Stimulated activated CD8-positive, alpha-beta memory T cell treated with anti-CD3 and anti-CD28 coated beads, Interleukin-2, amount 100 ng/mL, for 1 hour (primary cell): Measurements from ENCODE around the gene NTN3.
A peak's percentile ranks its signal among the peaks of the same experiment; 100 is the strongest.

Experiments
- DNase-seq, 2 donors: peaks; one replicate each; pipeline ENCODE4 v3.0.0-alpha.2; 2020; ENCODE audit warnings: low read depth in 2 of 2

Gene NTN3

GRCh38 chr16:2466667-2467527 is 4.2 kb upstream of the NTN3 start:
- DNase-seq, result no peak

- no peak for DNase-seq
Measured at GRCh38 chr16:2467528-2468232, 3.4 kb upstream of the NTN3 start.

GRCh38 chr16:2468233-2468724 is 2.8 kb upstream of the NTN3 start:
- DNase-seq, result no peak

GRCh38 chr16:2468725-2469398 is 2.2 kb upstream of the NTN3 start:
- no peak for DNase-seq

DNA sequence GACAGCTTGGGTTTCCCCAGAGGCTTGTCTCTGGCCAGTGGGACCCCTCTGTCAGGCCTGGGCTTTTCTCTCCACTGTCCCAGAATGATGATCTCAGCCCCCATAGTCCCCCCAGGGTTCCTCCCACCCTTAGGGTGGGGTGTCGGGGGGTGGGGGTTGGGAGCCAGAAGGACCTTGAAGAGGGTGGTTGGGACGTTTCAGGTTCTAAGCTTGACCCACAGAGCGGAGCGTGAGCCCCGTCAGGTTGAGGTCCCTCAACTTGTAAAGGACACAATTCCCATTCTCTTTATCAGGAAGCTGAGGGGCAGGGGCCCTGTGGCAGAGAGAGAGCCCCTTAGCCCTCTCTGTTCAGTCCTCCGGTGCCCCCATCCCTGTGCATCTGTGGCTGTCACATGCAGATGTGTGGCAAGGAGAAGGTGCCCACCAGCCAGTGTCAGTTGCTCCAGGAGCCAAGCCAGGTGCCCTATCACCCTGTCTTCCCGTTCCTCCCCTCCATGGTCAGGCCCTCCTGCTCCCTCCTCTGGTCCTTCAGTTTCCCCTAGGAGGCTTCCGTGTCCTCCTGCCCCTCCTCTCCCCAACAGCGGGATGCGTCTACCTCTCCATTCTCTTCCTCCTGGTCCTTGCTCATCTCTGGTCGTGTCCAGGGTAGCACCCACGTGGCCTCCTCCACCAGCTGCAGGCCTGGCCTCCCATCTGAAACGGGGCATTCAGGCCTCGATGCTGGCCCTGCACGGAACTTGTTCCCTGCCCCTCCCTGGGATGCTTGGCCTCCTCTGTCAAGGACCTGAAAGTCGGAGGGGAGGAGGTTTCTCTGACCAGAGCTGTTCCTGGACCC is 1.5 kb upstream of the NTN3 start:
- no peak for DNase-seq

GRCh38 chr16:2470234-2470601 is 879 bp upstream of the NTN3 start:
- no peak for DNase-seq

GRCh38 chr16:2470603-2471015 is 488 bp upstream of the NTN3 start:
- no peak for DNase-seq

- no peak for DNase-seq
Measured at GRCh38 chr16:2471653-2472487, 773 bp downstream of the NTN3 start.

DNA sequence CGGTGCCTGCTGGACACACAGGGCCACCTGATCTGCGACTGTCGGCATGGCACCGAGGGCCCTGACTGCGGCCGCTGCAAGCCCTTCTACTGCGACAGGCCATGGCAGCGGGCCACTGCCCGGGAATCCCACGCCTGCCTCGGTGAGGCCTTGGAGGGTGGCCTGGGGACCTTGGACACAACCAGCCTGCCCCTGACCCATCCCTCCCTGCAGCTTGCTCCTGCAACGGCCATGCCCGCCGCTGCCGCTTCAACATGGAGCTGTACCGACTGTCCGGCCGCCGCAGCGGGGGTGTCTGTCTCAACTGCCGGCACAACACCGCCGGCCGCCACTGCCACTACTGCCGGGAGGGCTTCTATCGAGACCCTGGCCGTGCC is 1.4 kb downstream of the NTN3 start:
- no peak for DNase-seq

GRCh38 chr16:2472885-2473445 is 1.9 kb downstream of the NTN3 start:
- no peak for DNase-seq

DNA sequence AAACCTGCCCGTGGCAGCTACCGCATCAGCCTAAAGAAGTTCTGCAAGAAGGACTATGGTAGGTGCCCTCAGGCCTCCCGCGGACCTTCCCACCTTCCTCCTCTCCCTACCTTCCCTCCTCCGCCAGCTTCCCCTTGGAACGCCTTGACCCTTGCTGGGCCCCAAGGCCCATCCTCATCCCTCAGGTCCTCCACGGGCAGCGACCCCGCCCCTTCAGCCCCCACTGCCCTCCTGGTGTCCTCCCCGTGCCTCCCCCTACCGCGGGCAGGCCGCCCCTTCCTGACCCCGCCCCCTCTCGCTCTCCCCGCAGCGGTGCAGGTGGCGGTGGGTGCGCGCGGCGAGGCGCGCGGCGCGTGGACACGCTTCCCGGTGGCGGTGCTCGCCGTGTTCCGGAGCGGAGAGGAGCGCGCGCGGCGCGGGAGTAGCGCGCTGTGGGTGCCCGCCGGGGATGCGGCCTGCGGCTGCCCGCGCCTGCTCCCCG is 2.4 kb downstream of the NTN3 start:
- no peak for DNase-seq

- DNase-seq, result peak; percentile 34 to 40
Measured at GRCh38 chr16:2473999-2474876, 3.1 kb downstream of the NTN3 start.

DNA sequence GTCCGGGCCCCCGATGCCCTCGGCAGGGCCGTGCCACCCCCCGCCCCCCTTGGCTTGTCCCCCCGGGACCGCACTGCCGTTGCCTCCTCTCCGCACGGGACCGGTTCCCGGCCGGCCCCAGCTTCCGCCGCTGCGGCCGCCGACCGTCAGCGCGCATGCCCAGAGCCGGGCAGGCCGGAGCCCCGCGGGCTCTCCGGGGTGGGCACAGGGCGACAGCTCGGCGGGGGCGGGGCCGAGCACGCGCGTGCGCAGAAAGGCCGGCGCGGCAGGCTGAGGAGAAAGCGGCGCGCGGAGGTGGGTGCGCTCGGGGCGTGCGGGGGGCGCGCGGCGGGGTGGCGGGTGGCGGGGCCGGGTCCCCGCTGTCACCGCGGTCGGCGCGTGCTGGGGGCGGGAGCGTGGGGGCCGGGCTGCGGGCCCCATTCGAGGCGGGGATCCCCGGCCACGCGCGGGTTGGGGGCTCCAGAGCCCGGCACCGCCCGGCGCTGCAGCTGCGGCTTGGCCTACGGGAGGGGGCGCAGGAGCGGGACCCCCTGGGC is 3.8 kb downstream of the NTN3 start, which contains the start of gene TBC1D24:
TBC1D24 (plus strand) TSS at position 251 of the 536 bp plus-strand sequence. CDS start 21,022 bp downstream, outside the sequence.
- peak; percentile 60 to 72 for DNase-seq

DNA sequence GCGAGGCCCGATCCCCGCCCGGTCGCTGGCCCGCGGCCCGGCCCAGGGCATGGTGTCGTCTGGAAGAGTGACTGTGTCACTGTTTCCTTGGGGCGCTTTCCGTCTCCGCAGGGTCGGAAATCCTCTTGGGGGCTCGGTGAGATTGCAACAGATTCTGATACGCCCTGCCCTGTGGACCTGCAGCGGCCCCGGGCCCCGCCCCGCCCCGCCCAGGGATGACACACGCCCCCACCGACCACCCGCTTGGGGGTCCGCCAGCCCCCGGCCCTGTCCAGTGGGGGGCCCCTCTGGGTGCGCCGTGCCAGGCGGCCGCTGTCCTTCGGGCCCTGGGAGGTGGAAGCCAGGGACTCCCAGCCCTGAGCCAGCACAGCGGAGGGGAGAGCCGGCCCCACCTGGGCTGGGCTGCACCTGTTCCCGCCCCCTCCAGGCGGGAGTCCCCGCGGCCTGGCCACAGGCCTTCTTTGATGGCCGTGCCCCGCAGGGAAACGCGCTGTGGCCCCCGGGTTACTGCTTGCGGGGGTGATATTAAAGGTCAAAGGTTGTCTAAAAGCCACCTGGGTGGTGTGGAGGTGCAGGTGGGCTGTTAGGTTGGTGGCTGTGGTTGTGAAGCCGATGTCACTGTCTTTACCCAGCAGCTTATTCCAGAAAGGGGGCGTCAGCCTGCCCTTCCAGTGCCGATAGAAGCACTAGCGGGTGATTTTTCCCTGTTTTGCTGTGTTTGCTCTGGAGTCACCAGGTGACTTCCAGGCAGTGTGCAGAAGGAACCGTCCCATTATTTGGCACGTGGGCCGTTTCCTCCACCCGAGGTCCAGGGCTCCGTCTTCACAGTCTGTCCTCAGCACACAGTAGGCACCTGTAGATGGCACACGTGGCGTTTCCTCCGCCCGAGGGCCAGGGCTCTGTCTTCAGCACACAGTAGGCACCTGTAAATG is 4.6 kb downstream of the NTN3 start:
- peak; percentile 16 to 30 for DNase-seq

DNA sequence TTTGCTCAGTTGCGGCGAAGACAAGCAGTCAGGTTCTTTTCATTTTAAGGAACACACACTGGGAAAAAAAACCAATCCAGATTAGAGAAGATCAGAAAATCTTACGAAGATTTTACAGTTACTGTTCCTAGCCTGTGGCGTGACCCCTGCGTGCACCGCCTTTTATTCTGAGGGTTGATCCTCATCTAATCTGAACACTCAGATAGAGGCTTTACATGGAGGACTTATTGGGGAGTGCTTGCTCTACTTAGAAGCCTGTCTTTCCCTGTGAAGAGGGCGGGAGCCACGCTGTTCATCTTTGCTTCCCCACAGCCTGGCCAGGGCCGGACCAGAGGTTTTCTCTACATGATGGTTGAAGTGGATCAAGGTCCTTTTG is 5.2 kb downstream of the NTN3 start:
- DNase-seq, result no peak

DNA sequence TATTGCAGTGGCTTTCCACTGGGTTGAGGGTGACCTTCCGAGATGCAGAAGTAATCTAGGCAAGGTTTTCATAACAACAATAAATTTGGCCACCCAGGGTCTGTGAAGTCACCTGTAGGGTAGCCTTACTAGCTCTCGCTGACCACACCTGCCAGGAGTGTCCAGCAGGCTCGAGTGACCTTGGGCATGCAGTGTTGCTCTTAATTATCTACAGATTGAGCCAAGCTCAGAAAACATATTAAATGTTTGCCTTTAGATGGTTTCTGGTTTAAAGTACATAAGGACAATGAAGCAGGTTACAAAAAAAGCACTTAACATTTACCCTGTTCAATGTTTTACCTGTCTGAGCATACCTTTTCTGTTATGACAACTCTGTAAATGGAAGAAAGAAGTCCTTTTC is 5.6 kb downstream of the NTN3 start:
- no peak for DNase-seq

DNA sequence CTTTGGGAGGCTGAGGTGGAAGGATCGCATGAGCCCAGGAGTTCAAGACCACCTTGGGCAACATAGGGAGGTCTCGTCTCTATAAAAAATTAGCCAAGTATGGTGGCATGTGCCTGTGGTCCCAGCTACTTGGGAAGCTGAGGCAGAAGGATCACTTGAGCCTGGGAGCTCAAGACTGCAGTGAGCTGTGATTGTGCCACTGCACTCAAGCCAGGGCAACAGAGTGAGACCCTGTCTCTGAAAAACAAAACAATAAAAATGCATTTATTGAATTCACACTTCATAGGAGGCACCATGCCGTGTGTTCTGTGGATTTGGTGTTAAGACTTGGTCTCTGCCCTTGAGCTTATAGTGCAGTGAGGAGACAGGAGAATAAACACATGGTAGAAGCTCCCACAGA is 6.2 kb downstream of the NTN3 start:
- no peak for DNase-seq

DNA sequence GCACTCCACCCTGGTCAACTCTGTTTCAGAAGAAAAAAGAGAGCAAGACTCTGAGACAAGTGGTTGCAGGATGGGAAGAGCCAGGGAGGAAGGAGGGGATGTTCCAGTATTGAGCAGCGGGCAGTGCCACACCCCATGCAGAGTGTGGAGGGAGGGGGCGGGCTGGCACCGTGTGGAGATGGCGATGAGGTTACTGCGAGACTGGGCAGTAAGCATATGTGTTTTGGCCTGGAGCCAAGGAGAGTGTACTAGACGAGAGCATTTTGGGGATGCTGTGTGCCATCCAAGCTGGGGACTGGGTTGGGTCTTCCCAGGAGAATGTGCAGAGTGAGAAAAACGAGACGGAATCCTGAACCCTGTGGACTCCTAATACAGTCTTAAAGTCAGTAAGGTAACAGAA is 7.2 kb downstream of the NTN3 start:
- no peak for DNase-seq
